Ishikawa (cell line): ENCODE results near the gene HCFC1R1.

Source experiments
- CEBPB ChIP-seq: IDR thresholded peaks from 2 replicates; pipeline ENCODE4 v1.6.1; 2012
- CREB1 ChIP-seq: IDR thresholded peaks from 2 replicates; pipeline ENCODE4 v1.6.1; 2012; ENCODE audit warnings: low read depth
- EP300 ChIP-seq: IDR thresholded peaks from 2 replicates; pipeline ENCODE4 v1.6.1; 2012; ENCODE audit warnings: borderline replicate concordance
- FOXM1 ChIP-seq: IDR thresholded peaks from 2 replicates; pipeline ENCODE4 v1.6.1; 2012; ENCODE audit warnings: low read depth, borderline replicate concordance
- NFIC ChIP-seq: IDR thresholded peaks from 2 replicates; pipeline ENCODE4 v1.6.1; 2012
- RAD21 ChIP-seq: IDR thresholded peaks from 2 replicates; pipeline ENCODE4 v1.6.1; 2012; ENCODE audit warnings: low read depth
- TAF1 ChIP-seq: IDR thresholded peaks from 2 replicates; pipeline ENCODE4 v1.6.1; 2012; ENCODE audit warnings: low read depth, mild to moderate bottlenecking
- TCF12 ChIP-seq: IDR thresholded peaks from 2 replicates; pipeline ENCODE4 v1.6.1; 2012; ENCODE audit warnings: low read depth
- TEAD4 ChIP-seq: IDR thresholded peaks from 2 replicates; pipeline ENCODE4 v1.6.1; 2012
- YY1 ChIP-seq: IDR thresholded peaks from 2 replicates; pipeline ENCODE4 v1.6.1; 2012; ENCODE audit warnings: low read depth
- TF ChIP-seq, protein P1 (sequence below): IDR thresholded peaks from 2 replicates; pipeline ENCODE4 v1.6.1; 2012; ENCODE audit warnings: low read depth, mild to moderate bottlenecking
- TF ChIP-seq, protein P2 (sequence below): IDR thresholded peaks from 2 replicates; pipeline ENCODE4 v1.6.1; 2012
- TF ChIP-seq, protein P3 (sequence below): IDR thresholded peaks from 2 replicates; pipeline ENCODE4 v1.6.1; 2012

DNA sequence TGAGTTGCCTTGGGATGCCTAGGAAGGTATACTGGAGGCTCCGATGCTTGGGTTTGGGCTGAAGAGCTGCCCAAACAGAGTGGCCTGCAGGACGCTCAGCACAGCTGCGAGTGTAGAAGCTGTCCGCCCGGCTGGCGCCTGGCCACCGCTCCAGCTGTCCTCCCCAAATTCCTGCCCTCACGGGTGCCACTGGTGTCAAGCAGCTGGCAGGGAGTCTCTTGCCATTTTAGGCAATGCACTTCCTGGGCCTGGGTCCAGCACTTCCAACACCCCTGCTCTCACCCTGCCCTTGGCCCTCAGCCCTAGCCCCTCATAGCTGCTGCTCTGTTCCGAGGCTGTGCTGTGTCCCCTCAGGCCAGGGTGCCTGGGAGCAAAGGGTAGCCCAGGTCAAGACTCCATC lies 38.3 kb downstream of the HCFC1R1 start:
- no peak for TF ChIP-seq CEBPB
- no peak for TF ChIP-seq EP300
- TF ChIP-seq, protein P1, sequence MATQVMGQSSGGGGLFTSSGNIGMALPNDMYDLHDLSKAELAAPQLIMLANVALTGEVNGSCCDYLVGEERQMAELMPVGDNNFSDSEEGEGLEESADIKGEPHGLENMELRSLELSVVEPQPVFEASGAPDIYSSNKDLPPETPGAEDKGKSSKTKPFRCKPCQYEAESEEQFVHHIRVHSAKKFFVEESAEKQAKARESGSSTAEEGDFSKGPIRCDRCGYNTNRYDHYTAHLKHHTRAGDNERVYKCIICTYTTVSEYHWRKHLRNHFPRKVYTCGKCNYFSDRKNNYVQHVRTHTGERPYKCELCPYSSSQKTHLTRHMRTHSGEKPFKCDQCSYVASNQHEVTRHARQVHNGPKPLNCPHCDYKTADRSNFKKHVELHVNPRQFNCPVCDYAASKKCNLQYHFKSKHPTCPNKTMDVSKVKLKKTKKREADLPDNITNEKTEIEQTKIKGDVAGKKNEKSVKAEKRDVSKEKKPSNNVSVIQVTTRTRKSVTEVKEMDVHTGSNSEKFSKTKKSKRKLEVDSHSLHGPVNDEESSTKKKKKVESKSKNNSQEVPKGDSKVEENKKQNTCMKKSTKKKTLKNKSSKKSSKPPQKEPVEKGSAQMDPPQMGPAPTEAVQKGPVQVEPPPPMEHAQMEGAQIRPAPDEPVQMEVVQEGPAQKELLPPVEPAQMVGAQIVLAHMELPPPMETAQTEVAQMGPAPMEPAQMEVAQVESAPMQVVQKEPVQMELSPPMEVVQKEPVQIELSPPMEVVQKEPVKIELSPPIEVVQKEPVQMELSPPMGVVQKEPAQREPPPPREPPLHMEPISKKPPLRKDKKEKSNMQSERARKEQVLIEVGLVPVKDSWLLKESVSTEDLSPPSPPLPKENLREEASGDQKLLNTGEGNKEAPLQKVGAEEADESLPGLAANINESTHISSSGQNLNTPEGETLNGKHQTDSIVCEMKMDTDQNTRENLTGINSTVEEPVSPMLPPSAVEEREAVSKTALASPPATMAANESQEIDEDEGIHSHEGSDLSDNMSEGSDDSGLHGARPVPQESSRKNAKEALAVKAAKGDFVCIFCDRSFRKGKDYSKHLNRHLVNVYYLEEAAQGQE = no peak
- peak; percentile 20; the same call in 1 of the 2 replicates for TF ChIP-seq TEAD4
- TF ChIP-seq CREB1 = no peak
- TF ChIP-seq RAD21 = no peak
- TF ChIP-seq, protein P2, sequence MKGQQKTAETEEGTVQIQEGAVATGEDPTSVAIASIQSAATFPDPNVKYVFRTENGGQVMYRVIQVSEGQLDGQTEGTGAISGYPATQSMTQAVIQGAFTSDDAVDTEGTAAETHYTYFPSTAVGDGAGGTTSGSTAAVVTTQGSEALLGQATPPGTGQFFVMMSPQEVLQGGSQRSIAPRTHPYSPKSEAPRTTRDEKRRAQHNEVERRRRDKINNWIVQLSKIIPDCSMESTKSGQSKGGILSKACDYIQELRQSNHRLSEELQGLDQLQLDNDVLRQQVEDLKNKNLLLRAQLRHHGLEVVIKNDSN = no peak
- TF ChIP-seq, protein P3, sequence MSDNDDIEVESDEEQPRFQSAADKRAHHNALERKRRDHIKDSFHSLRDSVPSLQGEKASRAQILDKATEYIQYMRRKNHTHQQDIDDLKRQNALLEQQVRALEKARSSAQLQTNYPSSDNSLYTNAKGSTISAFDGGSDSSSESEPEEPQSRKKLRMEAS = no peak
- no peak for TF ChIP-seq FOXM1
- TF ChIP-seq TCF12 = no peak
- TF ChIP-seq YY1 = no peak
- no peak for TF ChIP-seq TAF1
- TF ChIP-seq NFIC = 0 out of 2 replicates have a peak, but pooled peaks have one; percentile 21
